Breast epithelium (tissue), 3 donors: Measurements from ENCODE around the gene SLC16A7.

ENCODE experiments used
- POLR2A ChIP-seq: fragments of 450-650 bp; IDR thresholded peaks from one replicate; pipeline ENCODE4 v1.6.1; 2016; ENCODE audit warnings: antibody characterized with exemption, mild to moderate bottlenecking, moderate library complexity
- POLR2AphosphoS5 ChIP-seq, 3 donors: sonication (generic); formaldehyde crosslinking; IDR thresholded peaks; one replicate each; pipeline ENCODE4 v1.6.1; 2017; ENCODE audit warnings: antibody characterized with exemption in 3 of 3
- TF ChIP-seq, protein P1 (sequence below), 3 donors: fragments of 450-650 bp; IDR thresholded peaks; one replicate each; pipeline ENCODE4 v1.5.1; 2016 to 2017; ENCODE audit warnings: antibody characterized with exemption in 3 of 3, mild to moderate bottlenecking in 3 of 3, moderate library complexity in 3 of 3

DNA sequence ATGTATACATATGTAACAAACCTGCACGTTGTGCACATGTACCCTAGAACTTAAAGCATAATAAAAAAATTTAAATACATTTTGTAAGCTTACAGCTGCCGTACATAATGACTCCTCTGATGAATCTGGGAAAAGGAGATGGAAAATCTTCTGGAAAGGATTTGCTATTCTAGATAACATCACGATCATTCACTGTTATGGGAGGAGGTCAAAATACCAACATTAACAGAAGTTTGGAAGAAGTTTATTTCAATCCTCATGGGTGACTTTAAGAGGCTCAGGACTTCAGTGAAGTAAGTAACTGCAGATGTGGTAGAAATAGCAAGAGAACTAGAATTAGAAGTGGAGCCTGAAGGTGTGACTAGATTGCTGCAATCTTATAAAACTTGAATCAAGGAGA lies 172.2 kb downstream of the SLC16A7 start:
- TF ChIP-seq, protein P1, sequence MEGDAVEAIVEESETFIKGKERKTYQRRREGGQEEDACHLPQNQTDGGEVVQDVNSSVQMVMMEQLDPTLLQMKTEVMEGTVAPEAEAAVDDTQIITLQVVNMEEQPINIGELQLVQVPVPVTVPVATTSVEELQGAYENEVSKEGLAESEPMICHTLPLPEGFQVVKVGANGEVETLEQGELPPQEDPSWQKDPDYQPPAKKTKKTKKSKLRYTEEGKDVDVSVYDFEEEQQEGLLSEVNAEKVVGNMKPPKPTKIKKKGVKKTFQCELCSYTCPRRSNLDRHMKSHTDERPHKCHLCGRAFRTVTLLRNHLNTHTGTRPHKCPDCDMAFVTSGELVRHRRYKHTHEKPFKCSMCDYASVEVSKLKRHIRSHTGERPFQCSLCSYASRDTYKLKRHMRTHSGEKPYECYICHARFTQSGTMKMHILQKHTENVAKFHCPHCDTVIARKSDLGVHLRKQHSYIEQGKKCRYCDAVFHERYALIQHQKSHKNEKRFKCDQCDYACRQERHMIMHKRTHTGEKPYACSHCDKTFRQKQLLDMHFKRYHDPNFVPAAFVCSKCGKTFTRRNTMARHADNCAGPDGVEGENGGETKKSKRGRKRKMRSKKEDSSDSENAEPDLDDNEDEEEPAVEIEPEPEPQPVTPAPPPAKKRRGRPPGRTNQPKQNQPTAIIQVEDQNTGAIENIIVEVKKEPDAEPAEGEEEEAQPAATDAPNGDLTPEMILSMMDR (IDR thresholded peaks at IDR 0.05): no peak
- TF ChIP-seq POLR2AphosphoS5 (IDR thresholded peaks at IDR 0.05) (no peak), POLR2A (no peak)
